Measurements from ENCODE around the gene GRB10.

GRB10 gene

DNA sequence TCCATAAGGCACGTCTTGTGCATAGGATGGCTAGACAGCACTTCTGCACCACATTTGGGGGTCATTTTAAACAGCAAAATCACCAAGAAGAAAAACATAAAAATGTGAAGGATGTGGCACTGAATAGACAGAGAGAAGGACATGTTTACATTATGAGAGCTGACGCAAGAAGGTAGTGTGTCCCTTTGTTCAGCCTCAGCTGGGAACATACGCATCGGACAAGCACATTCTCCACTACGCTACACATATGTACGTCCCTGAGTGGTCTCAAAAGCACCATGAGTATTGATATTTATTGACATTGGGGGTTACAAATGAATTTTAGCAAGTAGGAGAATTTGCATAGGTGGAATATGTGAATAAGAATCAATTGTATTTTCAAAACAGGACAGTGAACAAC, 237.7 kb downstream of the GRB10 start:
- DNase-seq (ENCODE audit: low spot score): no peak

DNA sequence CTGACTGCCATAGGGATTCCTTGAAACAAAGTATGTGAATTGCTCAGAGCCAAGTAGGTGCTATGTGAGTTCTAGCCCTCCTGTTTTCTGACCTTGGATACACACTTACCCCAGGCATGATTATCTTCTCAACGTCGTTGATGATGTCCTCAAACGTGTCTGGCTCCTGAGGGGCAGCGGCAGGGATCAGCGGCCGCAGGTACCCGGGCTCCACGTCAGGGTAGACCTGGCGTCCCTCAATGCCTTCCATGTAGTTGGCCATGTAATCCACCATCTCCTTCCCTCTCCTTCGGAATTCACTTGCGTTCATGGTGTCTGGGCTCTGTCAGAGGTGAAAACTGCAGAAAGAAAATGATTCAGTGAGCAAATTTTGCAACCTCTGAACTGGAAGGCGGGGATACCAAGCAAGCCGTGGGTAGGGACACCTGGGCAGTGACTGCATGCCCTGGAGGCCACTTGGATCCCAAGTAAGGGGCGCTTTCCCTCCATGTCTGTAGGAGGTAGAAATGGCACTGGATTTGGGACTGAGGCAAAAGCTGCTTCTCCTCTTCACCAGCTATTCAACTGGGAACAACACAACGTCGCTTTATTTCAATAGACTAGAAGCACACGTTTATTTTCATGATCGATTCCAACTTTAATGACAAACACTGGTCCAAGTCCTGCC, 238.8 kb downstream of the GRB10 start:
- no peak for DNase-seq (ENCODE audit: low spot score)

- no peak for DNase-seq (ENCODE audit: low spot score)
These were observed 240.6 kb downstream of the GRB10 start for GRCh38 chr7:50542132-50542531.

DNA sequence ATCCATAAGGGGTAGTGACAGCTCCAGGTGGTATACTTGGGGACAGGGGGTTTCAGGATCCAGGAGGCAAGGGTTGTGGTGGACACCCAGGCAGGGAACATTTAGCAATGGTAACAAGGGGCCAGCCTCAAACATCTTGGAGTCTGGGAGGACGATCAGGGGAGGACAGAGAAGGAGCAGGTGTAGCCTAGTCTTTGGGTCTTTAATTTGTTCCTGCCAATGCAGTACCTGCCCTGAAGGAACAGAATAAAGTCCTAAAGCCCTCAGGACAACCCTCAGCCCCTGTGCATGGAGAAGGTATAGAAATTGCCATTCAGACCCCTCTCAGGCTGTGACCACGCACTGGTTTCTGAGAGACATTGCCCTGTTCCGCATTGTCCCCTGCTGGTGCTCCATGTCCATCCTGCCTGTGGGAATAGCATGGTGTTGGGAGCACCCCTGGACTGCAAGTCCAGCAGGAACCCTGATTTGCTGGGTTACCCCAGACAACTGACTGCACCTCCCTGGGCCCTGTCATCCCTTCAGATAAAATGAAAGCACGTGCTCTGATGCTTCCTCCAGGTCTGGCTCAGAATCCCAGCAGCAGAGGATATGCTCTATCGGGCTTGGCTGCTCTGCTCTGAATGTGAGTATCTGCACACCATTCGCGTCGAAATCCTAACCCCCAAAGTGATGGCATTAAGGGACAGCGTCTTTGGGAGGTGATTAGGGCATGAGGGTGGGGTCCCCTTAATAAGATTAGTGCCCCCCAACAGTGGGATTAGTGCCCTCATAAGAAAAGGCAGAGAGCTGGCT, 241.7 kb downstream of the GRB10 start:
- no peak for DNase-seq (ENCODE audit: low spot score)

Data from activated CD4-positive, alpha-beta T cell treated with anti-CD3 and anti-CD28 coated beads, Interleukin-2, Interleukin-4, amounts not matched to agents 100 ng/mL and 50 ng/mL, durations not matched to agents 16 hours and 8 hours (primary cell).